Mesodermal cell (in vitro differentiated cells): ENCODE results near the gene FIGN.
A peak's percentile ranks its signal among the peaks of the same experiment; 100 is the strongest.

ENCODE experiments used
- H3K27ac ChIP-seq: 2 replicates; pipeline ENCODE4 v1.7.0; 2013; ENCODE audit warnings: mild to moderate bottlenecking, low read depth, low read length, moderate library complexity; ENCODE audit not compliant: severe bottlenecking
- H3K36me3 ChIP-seq: 2 replicates; pipeline ENCODE4 v1.7.1; 2013; ENCODE audit warnings: mild to moderate bottlenecking, low read length, moderate library complexity; ENCODE audit not compliant: control insufficient read depth, insufficient read depth
- H3K4me1 ChIP-seq: one replicate; pipeline ENCODE4 v1.7.1; 2013; ENCODE audit warnings: mild to moderate bottlenecking, low read length; ENCODE audit not compliant: insufficient read depth, control insufficient read depth, poor library complexity, severe bottlenecking
- H3K4me3 ChIP-seq: 2 replicates; pipeline ENCODE4 v1.7.0; 2013; ENCODE audit warnings: low read length, control low read depth, mild to moderate bottlenecking; ENCODE audit not compliant: insufficient read depth, poor library complexity, severe bottlenecking; ENCODE audit errors: extremely low read depth
- H3K9me3 ChIP-seq: 2 replicates; pipeline ENCODE4 v1.7.1; 2013; ENCODE audit warnings: mild to moderate bottlenecking, low read length, moderate library complexity; ENCODE audit not compliant: control insufficient read depth
- WGBS, 2 experiments: methylation state at CpG; one replicate each; pipeline ENCODE4 v1.1.5; 2013; ENCODE audit warnings: missing lambda C conversion rate in 2 of 2; ENCODE audit not compliant: insufficient coverage in 2 of 2; 5-methylcytosine and 5-hydroxymethylcytosine counted together

Gene FIGN

GRCh38 chr2:163665051-163665450, 70.8 kb downstream of the FIGN start:
- Histone ChIP-seq H3K9me3 (no peaks in the 10 kb centered on the region), H3K4me3 (no peak overlapping the region), H3K36me3 (peaks cover 3% of the 10 kb centered on the region), H3K27ac (no peak overlapping the region), H3K4me1 (peaks cover 25% of the 10 kb centered on the region)
- WGBS, 2 experiments: 33% methylated on average over 1 of the region's 2 CpGs; no CpG with 5 or more reads in 1 of the 2 experiments

- peaks cover 3% of the 10 kb centered on the region for H3K36me3 ChIP-seq
- 100% methylated on average over 2 to 4 of the region's 5 CpGs for WGBS, 2 experiments
- H3K27ac ChIP-seq: no peak overlapping the region
- H3K4me3 ChIP-seq: no peak overlapping the region
- peaks cover 25% of the 10 kb centered on the region for H3K4me1 ChIP-seq
- H3K9me3 ChIP-seq: no peaks in the 10 kb centered on the region
Observed at GRCh38 chr2:163664610-163665009, 71.2 kb downstream of the FIGN start.

GRCh38 chr2:163662141-163662780, 73.5 kb downstream of the FIGN start:
- H3K36me3 ChIP-seq: peaks cover 6% of the 10 kb centered on the region
- WGBS, 2 experiments: 72 to 81% methylated on average over 2 to 3 of the region's 4 CpGs
- no peak overlapping the region for H3K4me3 ChIP-seq
- no peaks in the 10 kb centered on the region for H3K9me3 ChIP-seq
- H3K4me1 ChIP-seq: peaks cover 26% of the 10 kb centered on the region
- peak overlapping the region; percentile 37 for H3K27ac ChIP-seq

- WGBS, 2 experiments: no CpG with 5 or more reads among the region's 2 CpGs
- Histone ChIP-seq H3K36me3 (peaks cover 6% of the 10 kb centered on the region), H3K27ac (no peak overlapping the region), H3K4me3 (no peak overlapping the region), H3K9me3 (no peaks in the 10 kb centered on the region), H3K4me1 (peaks cover 23% of the 10 kb centered on the region)
Observed at GRCh38 chr2:163659224-163659623, 76.6 kb downstream of the FIGN start.

GRCh38 chr2:163658556-163658955, 77.3 kb downstream of the FIGN start:
- WGBS, 2 experiments: 63 to 86% methylated on average over 2 of the region's 2 CpGs
- H3K4me3 ChIP-seq: no peak overlapping the region
- peak overlapping the region; percentile 36 for H3K27ac ChIP-seq
- peaks cover 23% of the 10 kb centered on the region for H3K4me1 ChIP-seq
- H3K9me3 ChIP-seq: no peaks in the 10 kb centered on the region
- peaks cover 3% of the 10 kb centered on the region for H3K36me3 ChIP-seq

GRCh38 chr2:163657281-163657656, 78.5 kb downstream of the FIGN start:
- Histone ChIP-seq H3K9me3 (no peaks in the 10 kb centered on the region), H3K27ac (peak overlapping the region; percentile 65), H3K36me3 (peaks cover 3% of the 10 kb centered on the region), H3K4me3 (no peak overlapping the region), H3K4me1 (peaks cover 25% of the 10 kb centered on the region)
- WGBS, 2 experiments: 80 to 92% methylated on average over 1 to 2 of the region's 3 CpGs

- WGBS, 2 experiments: no CpG with 5 or more reads among the region's 2 CpGs
- H3K27ac ChIP-seq: peak overlapping the region; percentile 65
- no peak overlapping the region for H3K4me3 ChIP-seq
- H3K36me3 ChIP-seq: peaks cover 3% of the 10 kb centered on the region
- H3K9me3 ChIP-seq: no peaks in the 10 kb centered on the region
- peaks cover 25% of the 10 kb centered on the region for H3K4me1 ChIP-seq
Observed at GRCh38 chr2:163656622-163657280, 79.1 kb downstream of the FIGN start.

- Histone ChIP-seq H3K4me3 (no peak overlapping the region), H3K9me3 (no peaks in the 10 kb centered on the region), H3K36me3 (peaks cover 3% of the 10 kb centered on the region), H3K27ac (no peak overlapping the region), H3K4me1 (peaks cover 25% of the 10 kb centered on the region)
- no CpG with 5 or more reads among the region's 2 CpGs for WGBS, 2 experiments
Observed at GRCh38 chr2:163655667-163656066, 80.1 kb downstream of the FIGN start.

- Histone ChIP-seq H3K36me3 (no peaks in the 10 kb centered on the region), H3K4me3 (no peak overlapping the region), H3K27ac (no peak overlapping the region), H3K4me1 (peaks cover 27% of the 10 kb centered on the region), H3K9me3 (no peaks in the 10 kb centered on the region)
- no CpG with 5 or more reads among the region's 2 CpGs for WGBS, 2 experiments
Observed at GRCh38 chr2:163652751-163653150, 83.1 kb downstream of the FIGN start.

GRCh38 chr2:163649080-163649479, 86.7 kb downstream of the FIGN start:
- Histone ChIP-seq H3K4me1 (peaks cover 24% of the 10 kb centered on the region), H3K27ac (no peak overlapping the region), H3K4me3 (no peak overlapping the region), H3K36me3 (no peaks in the 10 kb centered on the region), H3K9me3 (no peaks in the 10 kb centered on the region)
- WGBS, 2 experiments: 80% methylated on average over 1 of the region's 1 CpG; no CpG with 5 or more reads in 1 of the 2 experiments

GRCh38 chr2:163647300-163647699, 88.5 kb downstream of the FIGN start:
- Histone ChIP-seq H3K27ac (peak overlapping the region; percentile 62), H3K4me3 (no peak overlapping the region), H3K4me1 (peaks cover 19% of the 10 kb centered on the region), H3K36me3 (no peaks in the 10 kb centered on the region), H3K9me3 (no peaks in the 10 kb centered on the region)
